Activated CD4-positive, CD25-positive, alpha-beta regulatory T cell (primary cell): ENCODE measurements around the gene TNFRSF14.

Source experiments
- DNase-seq, 4 experiments: peaks; one replicate each; lab custom pipeline; 2025; lab: John Stamatoyannopoulos, UW

Gene TNFRSF14

GRCh38 chr1:2523891-2524609 lies 32.1 kb upstream of the TNFRSF14 start:
- peak in 1 of 4 experiments; percentile 35 for DNase-seq

- DNase-seq, result no peak
These were observed 30.6 kb upstream of the TNFRSF14 start for GRCh38 chr1:2525572-2525919.

- peak; percentile 73 to 87 (median 80) for DNase-seq
These were observed 30.0 kb upstream of the TNFRSF14 start, which contains the start of gene PANK4 for GRCh38 chr1:2525920-2526823. Gene PANK4, minus strand, starts transcription at chr1:2526596. Its CDS starts 9 bp downstream, at chr1:2526587.

- peak in 2 of 4 experiments; percentile 36 to 45 for DNase-seq
These were observed 29.2 kb upstream of the TNFRSF14 start for GRCh38 chr1:2526824-2527555.

- DNase-seq, result no peak
These were observed 28.7 kb upstream of the TNFRSF14 start for GRCh38 chr1:2527556-2527860.

- DNase-seq, result no peak
These were observed 28.2 kb upstream of the TNFRSF14 start for GRCh38 chr1:2528016-2528415.

GRCh38 chr1:2528611-2528965 lies 27.6 kb upstream of the TNFRSF14 start:
- DNase-seq, result no peak

- no peak for DNase-seq
These were observed 27.0 kb upstream of the TNFRSF14 start for GRCh38 chr1:2528966-2529783.

- no peak for DNase-seq
These were observed 26.2 kb upstream of the TNFRSF14 start, which contains the start of gene HES5 for GRCh38 chr1:2529784-2530512. Gene HES5, minus strand, starts transcription at chr1:2530263. Its CDS starts 99 bp downstream, at chr1:2530164.

- no peak for DNase-seq
These were observed 25.4 kb upstream of the TNFRSF14 start for GRCh38 chr1:2530513-2531361.

GRCh38 chr1:2532485-2533160 lies 23.5 kb upstream of the TNFRSF14 start:
- no peak for DNase-seq

GRCh38 chr1:2533365-2533764 lies 22.8 kb upstream of the TNFRSF14 start:
- no peak for DNase-seq

GRCh38 chr1:2534315-2534686 lies 21.9 kb upstream of the TNFRSF14 start:
- no peak for DNase-seq

- no peak for DNase-seq
These were observed 21.3 kb upstream of the TNFRSF14 start for GRCh38 chr1:2534687-2535441.

- DNase-seq, result no peak
These were observed 20.7 kb upstream of the TNFRSF14 start for GRCh38 chr1:2535455-2535854.

GRCh38 chr1:2535981-2536380 lies 20.2 kb upstream of the TNFRSF14 start:
- DNase-seq, result no peak

- DNase-seq, result no peak
These were observed 18.4 kb upstream of the TNFRSF14 start for GRCh38 chr1:2537784-2538115.

- DNase-seq, result no peak
These were observed 17.8 kb upstream of the TNFRSF14 start for GRCh38 chr1:2538376-2538775.

GRCh38 chr1:2538872-2539271 lies 17.3 kb upstream of the TNFRSF14 start:
- DNase-seq, result no peak
